EH (cell line): ENCODE results near the gene POLDIP3.
"Not testable (repeated sequence)": the region's sequence is repeated elsewhere in the genome, so short reads cannot be mapped to it uniquely, and the experiment has no call there.

Source experiments
- DNase-seq: peaks from one replicate; pipeline ENCODE4 v3.0.0-alpha.2; 2015; ENCODE audit warnings: low read depth

POLDIP3 gene

GRCh38 chr22:42553475-42554361 lies 61.0 kb downstream of the POLDIP3 start, which contains the start of gene SERHL2:
SERHL2 (plus strand) TSS chr22:42553956; CDS start chr22:42554021, 65 bp downstream.
- peak; percentile 82 for DNase-seq

DNA sequence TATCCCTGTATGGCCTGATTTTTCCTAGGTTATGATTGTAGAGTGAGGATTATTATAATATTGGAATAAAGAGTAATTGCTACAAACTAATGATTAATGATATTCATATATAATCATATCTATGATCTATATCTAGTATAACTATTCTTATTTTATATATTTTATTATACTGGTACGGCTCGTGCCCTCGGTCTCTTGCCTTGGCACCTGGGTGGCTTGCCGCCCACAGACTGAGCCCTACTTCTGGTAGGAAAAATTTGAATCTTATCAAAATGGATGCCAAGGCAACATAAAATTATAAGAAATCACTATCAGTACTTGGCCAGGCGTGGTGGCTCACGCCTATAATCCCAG lies 62.4 kb downstream of the POLDIP3 start:
- DNase-seq, result not testable (repeated sequence)

DNA sequence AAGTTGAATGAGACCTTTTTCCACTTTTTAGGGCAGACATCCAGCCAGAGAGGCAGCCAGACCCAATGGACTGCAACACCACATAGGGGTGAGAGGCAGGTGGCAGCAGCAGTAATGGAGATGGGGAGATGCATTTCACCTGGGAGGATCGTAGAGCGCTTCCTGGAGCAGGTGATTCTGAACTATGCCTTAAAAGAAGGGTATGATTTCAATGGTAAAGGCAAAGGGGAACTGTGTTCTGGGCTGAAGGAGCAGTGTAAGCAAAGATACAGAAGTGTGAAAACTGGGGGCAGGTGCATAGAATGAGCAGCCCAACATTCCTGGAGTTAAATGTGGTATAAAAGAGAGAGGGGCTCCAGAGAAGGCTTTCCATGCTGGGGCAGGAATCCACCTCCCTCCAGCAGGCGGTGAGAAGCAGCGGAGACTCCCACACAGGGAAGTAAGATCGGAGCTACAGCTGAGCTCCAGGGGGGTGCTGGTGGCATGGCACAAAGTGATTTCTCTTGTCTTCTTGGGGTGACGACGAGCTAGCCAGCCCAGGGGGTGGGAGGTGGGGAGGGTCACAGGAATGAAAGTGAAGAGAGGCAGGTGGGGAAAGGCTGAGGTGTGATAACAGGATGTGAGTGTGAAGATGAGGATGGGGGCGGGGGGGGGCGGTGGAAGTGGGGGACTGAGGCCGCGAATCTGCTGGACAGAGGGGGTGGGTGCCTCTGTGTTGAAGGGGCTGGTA lies 65.2 kb downstream of the POLDIP3 start:
- no peak for DNase-seq

DNA sequence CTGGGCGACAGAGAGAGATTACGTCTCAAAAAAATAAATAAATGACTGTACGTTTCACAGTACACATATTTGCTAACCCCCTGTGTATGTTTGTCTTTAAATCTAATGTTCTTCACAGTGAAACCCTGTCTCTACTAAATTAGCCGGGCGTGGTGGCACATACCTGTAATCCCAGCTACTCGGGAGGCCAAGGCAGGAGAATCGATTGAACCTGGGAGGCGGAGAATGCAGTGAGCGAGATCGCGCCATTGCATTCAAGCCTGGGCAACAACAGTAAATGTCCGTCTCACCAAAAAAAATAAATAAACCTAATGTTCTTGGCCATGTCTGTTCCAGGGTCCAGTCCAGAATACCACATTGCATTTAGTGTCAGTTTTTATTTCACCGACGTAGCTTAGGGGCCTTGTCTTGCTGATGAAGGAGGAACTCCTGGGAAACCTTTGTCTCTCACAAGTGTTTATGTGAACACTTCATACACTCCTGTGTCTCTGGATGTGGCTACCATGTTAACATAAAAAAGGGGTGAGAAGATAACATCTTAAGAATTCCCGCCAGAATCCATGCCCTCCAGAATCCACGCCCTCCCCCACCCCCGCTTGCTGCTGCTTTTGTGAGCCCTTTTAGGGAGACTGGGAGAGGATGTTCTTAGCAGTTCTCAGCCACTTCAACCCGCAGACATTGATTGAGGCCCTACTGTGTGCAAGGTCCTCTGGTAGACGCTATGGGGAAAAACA lies 65.9 kb downstream of the POLDIP3 start:
- no peak for DNase-seq

GRCh38 chr22:42548126-42548525 lies 66.6 kb downstream of the POLDIP3 start:
- DNase-seq, result not testable (repeated sequence)

DNA sequence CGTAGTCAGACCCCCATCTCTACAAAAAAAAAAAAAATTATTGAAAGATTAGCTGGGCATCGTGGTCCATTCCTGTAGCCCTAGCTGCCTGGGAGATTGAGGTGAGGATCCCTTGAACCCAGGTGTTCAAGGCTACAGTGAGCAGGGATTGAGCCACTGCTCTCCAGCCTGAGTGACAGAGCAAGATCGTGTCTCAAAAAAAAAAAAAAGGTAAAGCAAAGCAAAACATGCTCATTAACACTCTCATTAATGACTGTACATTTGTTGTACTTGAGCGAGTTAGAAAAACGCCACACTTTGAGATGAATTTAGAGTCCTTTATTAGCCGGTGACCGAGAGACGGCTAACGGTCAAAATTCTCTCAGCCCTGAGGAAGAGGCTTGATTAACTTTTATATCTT lies 67.1 kb downstream of the POLDIP3 start:
- DNase-seq, result no peak

DNA sequence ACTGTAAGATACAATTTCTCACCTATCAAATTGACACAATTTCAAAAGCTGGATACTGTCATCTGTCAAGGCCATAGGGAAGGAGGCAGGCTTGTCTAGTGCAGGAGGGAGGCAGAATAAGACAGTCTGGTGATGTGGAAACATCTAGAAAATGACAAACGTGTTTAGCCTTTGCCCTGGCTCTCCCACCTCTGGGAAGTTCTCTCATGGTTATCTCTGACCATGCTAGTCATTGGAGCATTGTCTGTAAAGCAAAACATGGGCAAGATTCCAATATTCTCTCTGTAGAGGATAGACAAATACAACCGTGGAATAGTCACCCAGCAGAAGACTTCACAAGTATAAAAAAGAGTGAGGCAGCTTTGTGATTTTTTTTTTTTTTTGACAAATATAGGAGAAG lies 70.0 kb downstream of the POLDIP3 start:
- no peak for DNase-seq

DNA sequence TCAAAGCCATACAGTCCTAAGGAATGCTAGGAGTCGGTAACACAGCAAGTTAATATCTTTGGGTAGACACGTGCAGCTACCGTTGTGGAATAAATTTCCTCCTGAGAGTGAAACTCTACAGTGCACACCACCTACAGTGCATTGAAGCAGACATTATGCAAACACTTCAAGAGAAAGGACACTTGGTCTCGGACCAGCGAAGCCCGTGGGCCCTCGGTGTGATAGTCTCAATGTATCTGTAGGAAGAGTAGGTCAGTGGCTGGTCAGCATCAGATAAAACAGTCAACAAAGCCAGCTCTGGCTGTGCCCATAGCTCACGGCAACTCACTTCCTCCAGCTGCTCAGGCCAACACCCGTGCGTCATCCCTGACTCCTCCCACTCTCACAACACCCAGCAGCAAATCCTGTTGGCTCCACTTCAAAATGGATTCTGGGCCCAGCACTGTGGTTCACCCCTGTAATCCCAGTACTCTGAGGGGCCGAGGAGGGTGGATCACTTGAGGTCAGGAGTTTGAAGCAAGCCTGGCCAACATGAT lies 75.4 kb downstream of the POLDIP3 start:
- peak; percentile 32 for DNase-seq

DNA sequence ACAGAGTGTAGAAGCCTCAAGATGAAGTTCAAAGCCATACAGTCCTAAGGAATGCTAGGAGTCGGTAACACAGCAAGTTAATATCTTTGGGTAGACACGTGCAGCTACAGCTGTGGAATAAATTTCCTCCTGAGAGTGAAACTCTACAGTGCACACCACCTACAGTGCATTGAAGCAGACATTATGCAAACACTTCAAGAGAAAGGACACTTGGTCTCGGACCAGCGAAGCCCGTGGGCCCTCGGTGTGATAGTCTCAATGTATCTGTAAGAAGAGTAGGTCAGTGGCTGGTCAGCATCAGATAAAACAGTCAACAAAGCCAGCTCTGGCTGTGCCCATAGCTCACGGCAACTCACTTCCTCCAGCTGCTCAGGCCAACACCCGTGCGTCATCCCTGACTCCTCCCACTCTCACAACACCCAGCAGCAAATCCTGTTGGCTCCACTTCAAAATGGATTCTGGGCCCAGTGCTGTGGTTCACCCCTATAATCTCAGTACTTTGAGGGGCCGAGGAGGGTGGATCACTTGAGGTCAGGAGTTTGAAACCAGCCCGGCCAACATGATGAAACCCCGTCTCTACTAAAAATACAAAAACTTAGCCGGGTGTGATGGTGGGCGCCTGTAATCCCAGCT lies 77.4 kb downstream of the POLDIP3 start:
- not testable (repeated sequence) for DNase-seq

DNA sequence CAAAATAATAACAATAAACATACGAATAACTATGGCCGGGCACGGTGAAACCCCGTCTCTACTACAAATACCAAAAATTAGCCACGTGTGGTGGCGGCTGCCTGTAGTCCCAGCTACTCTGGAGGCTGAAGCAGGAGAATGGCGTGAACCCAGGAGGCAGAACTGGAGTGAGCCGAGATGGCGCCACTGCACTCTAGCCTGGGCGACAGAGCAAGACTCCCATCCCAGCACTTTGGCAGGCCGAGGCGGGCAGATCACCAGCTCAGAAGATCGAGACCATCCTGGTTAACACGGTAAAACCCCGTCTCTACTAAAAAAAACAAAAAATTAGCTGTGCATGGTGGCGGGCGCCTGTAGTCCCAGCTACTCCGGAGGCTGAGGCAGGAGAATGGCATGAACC lies 78.0 kb downstream of the POLDIP3 start:
- not testable (repeated sequence) for DNase-seq

DNA sequence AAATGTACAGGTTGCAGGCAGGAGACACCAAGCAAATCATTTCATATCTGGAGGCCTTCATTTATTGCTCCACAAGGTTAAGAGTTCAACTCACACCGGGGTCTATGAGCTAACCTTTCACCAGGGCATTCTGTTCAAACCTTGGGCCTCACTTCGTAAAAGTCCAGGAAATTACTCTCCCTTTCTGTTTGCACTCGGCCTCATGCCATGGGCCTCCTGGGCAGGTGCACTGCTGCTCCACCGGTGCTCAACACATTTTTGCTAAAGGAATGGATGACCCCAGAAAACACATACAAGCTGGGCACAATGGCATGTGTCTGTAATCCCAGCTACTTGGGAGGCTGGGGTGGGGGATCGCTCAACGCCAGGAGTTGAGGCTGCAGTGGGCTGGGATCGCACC lies 78.5 kb downstream of the POLDIP3 start:
- DNase-seq, result no peak

- not testable (repeated sequence) for DNase-seq
Observed at GRCh38 chr22:42535082-42535731, 79.5 kb downstream of the POLDIP3 start.
